H1 (cell line): Measurements from ENCODE around the gene FNDC3A. TPM values are rescaled to one million over a fixed set of nuclear protein-coding genes. Genes with fewer than 3 reads are reported as not detected.

ENCODE experiments used
- CBX8 ChIP-seq: fragments of 300-800, 300-1000 bp; sonication (generic); IDR thresholded peaks from 2 replicates; pipeline ENCODE4 v1.7.1; 2016; ENCODE audit warnings: low read depth, low read length, borderline replicate concordance
- CHD2 ChIP-seq: IDR thresholded peaks from 2 replicates; pipeline ENCODE4 v1.6.1; 2012; ENCODE audit warnings: low read length, improper control_type of control experiment
- CHD7 ChIP-seq: fragments of 300-600 bp; sonication (generic); IDR thresholded peaks from 2 replicates; pipeline ENCODE4 v1.7.1; 2012; ENCODE audit warnings: low read length, moderate library complexity, mild to moderate bottlenecking, inconsistent platforms; ENCODE audit not compliant: insufficient replicate concordance
- EP300 ChIP-seq, 2 experiments: IDR thresholded peaks; 1 replicate in 1 of 2; 2 replicates in 1 of 2; pipeline ENCODE4 v1.6.1; 2011 to 2012; ENCODE audit warnings: low read depth in 2 of 2, low read length in 2 of 2, mild to moderate bottlenecking in 2 of 2, borderline replicate concordance in 1 of 2, inconsistent platforms in 1 of 2, moderate library complexity in 1 of 2
- KDM5A ChIP-seq: fragments of 200-600 bp; IDR thresholded peaks from 2 replicates; pipeline ENCODE4 v1.7.1; 2012; ENCODE audit warnings: mild to moderate bottlenecking, low read length, inconsistent platforms, mixed read lengths
- PHF8 ChIP-seq: fragments of 200-600 bp; sonication (generic); conservative IDR thresholded peaks from 2 replicates; pipeline ENCODE4 v1.7.1; 2012; ENCODE audit warnings: low read depth, mild to moderate bottlenecking, inconsistent platforms, low read length, moderate library complexity
- POU5F1 ChIP-seq: IDR thresholded peaks from 2 replicates; pipeline ENCODE4 v1.6.1; 2011; ENCODE audit warnings: low read depth, mild to moderate bottlenecking, low read length, moderate library complexity
- polyA plus RNA-seq, 7 experiments: library from polyadenylated mRNA; depleted of rRNA in 3 of 7; stranded (reverse) in 5 of 7; unstranded in 2 of 7; fragments of >200 nt in 5 of 7; fragments of 200-250 nt in 2 of 7; gene quantifications; 1 replicate in 5 of 7; 2 replicates in 1 of 7; 4 replicates in 1 of 7; pipeline versions ENCODE4 v1.2.1 to v1.2.3, GENCODE V29; 2011 to 2013; ENCODE audit warnings: missing spikeins in 2 of 7, mixed read lengths in 2 of 7
- total RNA-seq: library from RNA; stranded (reverse); fragmentation: NEBNext Ultra II Directional; extraction: Animal tissue kit (Norgen Biotek cat#: 25700); gene quantifications from 2 replicates; pipeline ENCODE4 v1.2.1, GENCODE V29; 2021
- TF ChIP-seq, protein P1 (sequence below): IDR thresholded peaks from 2 replicates; pipeline ENCODE4 v1.6.1; 2012; ENCODE audit warnings: low read length, inconsistent platforms
- TF ChIP-seq, protein P2 (sequence below): IDR thresholded peaks from 2 replicates; pipeline ENCODE4 v1.6.1; 2012; ENCODE audit warnings: inconsistent platforms

Gene FNDC3A
- total and polyA plus RNA-seq, 2 of the 8 experiments (the other 6 are each of a cell fraction or from before 2014, with no cell fraction given), result 14.6 to 26.0 TPM

GRCh38 chr13:49214917-49215376, 239.2 kb downstream of the FNDC3A start (continued):
- TF ChIP-seq CHD7 (no peak), CHD2 (no peak), POU5F1 (no peak), PHF8 (no peak), CBX8 (no peak), KDM5A (no peak), EP300 (IDR thresholded peaks at IDR 0.05; ENCODE audit: borderline replicate concordance in 1 of 2, low read depth in 2 of 2, low read length in 2 of 2) (no peak)
- TF ChIP-seq, protein P1, sequence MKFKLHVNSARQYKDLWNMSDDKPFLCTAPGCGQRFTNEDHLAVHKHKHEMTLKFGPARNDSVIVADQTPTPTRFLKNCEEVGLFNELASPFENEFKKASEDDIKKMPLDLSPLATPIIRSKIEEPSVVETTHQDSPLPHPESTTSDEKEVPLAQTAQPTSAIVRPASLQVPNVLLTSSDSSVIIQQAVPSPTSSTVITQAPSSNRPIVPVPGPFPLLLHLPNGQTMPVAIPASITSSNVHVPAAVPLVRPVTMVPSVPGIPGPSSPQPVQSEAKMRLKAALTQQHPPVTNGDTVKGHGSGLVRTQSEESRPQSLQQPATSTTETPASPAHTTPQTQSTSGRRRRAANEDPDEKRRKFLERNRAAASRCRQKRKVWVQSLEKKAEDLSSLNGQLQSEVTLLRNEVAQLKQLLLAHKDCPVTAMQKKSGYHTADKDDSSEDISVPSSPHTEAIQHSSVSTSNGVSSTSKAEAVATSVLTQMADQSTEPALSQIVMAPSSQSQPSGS, result no peak
- TF ChIP-seq, protein P2, sequence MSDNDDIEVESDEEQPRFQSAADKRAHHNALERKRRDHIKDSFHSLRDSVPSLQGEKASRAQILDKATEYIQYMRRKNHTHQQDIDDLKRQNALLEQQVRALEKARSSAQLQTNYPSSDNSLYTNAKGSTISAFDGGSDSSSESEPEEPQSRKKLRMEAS, result peak; percentile 92
